K562 (cell line): Measurements from ENCODE around the gene RERE. TPM values are rescaled to one million over a fixed set of nuclear protein-coding genes. Genes with fewer than 3 reads are reported as not detected.
A peak's percentile ranks its signal among the peaks of the same experiment; 100 is the strongest.

Source experiments
- ATF1 ChIP-seq, 2 experiments: fragments of 450-650 bp in 1 of 2; IDR thresholded peaks; 2 replicates each; pipeline ENCODE4 v1.6.1; 2016; ENCODE audit warnings: missing compliant biosample characterization in 1 of 2, missing genetic modification characterization in 1 of 2
- BCOR ChIP-seq: fragments of 450-650 bp; IDR thresholded peaks from 2 replicates; pipeline ENCODE4 v1.6.1; 2016
- CREM ChIP-seq: IDR thresholded peaks from 2 replicates; pipeline ENCODE4 v1.6.1; 2014; ENCODE audit warnings: antibody characterized with exemption, low read depth
- ELF2 ChIP-seq: fragments of 250-450 bp; sonication (Bioruptor Pico); IDR thresholded peaks from 2 replicates; pipeline ENCODE4 v1.5.0; 2021; ENCODE audit warnings: mild to moderate bottlenecking
- FIP1L1 ChIP-seq: fragments of 200-400 bp; formaldehyde crosslinking; IDR thresholded peaks from 2 replicates; pipeline ENCODE4 v1.6.1; 2018; ENCODE audit warnings: mild to moderate bottlenecking, low read depth, low read length; ENCODE audit not compliant: poor library complexity, severe bottlenecking
- HDAC6 ChIP-seq: IDR thresholded peaks from 2 replicates; pipeline ENCODE4 v1.6.1; 2012; ENCODE audit warnings: low read depth, mild to moderate bottlenecking, control low read depth, inconsistent platforms, low read length, moderate library complexity
- HMG20B ChIP-seq: fragments of 250-450 bp; sonication (Bioruptor Pico); IDR thresholded peaks from 2 replicates; pipeline ENCODE4 v1.5.0; 2021; ENCODE audit warnings: mild to moderate bottlenecking
- NELFE ChIP-seq: IDR thresholded peaks from 2 replicates; pipeline ENCODE4 v1.6.1; 2011; ENCODE audit warnings: mild to moderate bottlenecking; ENCODE audit not compliant: insufficient read depth, insufficient read length
- NFE2L1 ChIP-seq: fragments of 450-650 bp; IDR thresholded peaks from 2 replicates; pipeline ENCODE4 v1.6.1; 2016; ENCODE audit warnings: missing genetic modification characterization, low read depth, mild to moderate bottlenecking, missing compliant biosample characterization, moderate library complexity, borderline replicate concordance
- NFYB ChIP-seq: IDR thresholded peaks from 2 replicates; pipeline ENCODE4 v1.6.1; 2011; ENCODE audit warnings: mild to moderate bottlenecking, moderate library complexity; ENCODE audit not compliant: insufficient read length; ENCODE audit errors: extremely low read depth
- NR4A1 ChIP-seq, 2 experiments: fragments of 250-450 bp in 1 of 2; fragments of 450-650 bp in 1 of 2; sonication (Bioruptor Pico) in 1 of 2; IDR thresholded peaks; 2 replicates each; pipeline versions ENCODE4 v1.4.0 to v1.6.1; 2016 to 2020; ENCODE audit warnings: mild to moderate bottlenecking in 2 of 2, missing compliant biosample characterization in 1 of 2, missing genetic modification characterization in 1 of 2, moderate library complexity in 1 of 2
- PCBP1 ChIP-seq: fragments of 200-400 bp; formaldehyde crosslinking; IDR thresholded peaks from 2 replicates; pipeline ENCODE4 v1.6.1; 2018; ENCODE audit warnings: mild to moderate bottlenecking, low read depth, low read length; ENCODE audit not compliant: poor library complexity, severe bottlenecking
- RBBP5 ChIP-seq: fragments of 200-600 bp; sonication (generic); IDR thresholded peaks from 2 replicates; pipeline ENCODE4 v1.6.1; 2012; ENCODE audit warnings: borderline replicate concordance, mild to moderate bottlenecking, low read length, control low read depth, inconsistent platforms; ENCODE audit not compliant: insufficient read depth, poor library complexity, severe bottlenecking
- RNF2 ChIP-seq: sonication (generic); IDR thresholded peaks from 2 replicates; pipeline ENCODE4 v1.6.1; 2016
- SMARCA5 ChIP-seq: fragments of 450-650 bp; IDR thresholded peaks from 2 replicates; pipeline ENCODE4 v1.6.1; 2016
- SP1 ChIP-seq: sonication (generic); formaldehyde crosslinking; IDR thresholded peaks from 2 replicates; pipeline ENCODE4 v1.8.1; 2022; ENCODE audit warnings: mild to moderate bottlenecking, missing genetic modification reagents
- TBL1XR1 ChIP-seq, 2 experiments: IDR thresholded peaks; 2 replicates each; pipeline ENCODE4 v1.6.1; 2012; ENCODE audit warnings: improper control_type of control experiment in 2 of 2, low read length in 2 of 2, mild to moderate bottlenecking in 1 of 2
- TBP ChIP-seq: optimal IDR thresholded peaks from 2 replicates; pipeline ENCODE3; 2011; ENCODE audit warnings: low read depth, low read length, improper control_type of control experiment
- ZEB2 ChIP-seq: fragments of 450-650 bp; IDR thresholded peaks from 2 replicates; pipeline ENCODE4 v1.6.1; 2016
- ZNF140 ChIP-seq: fragments of 250-450 bp; sonication (Bioruptor Pico); IDR thresholded peaks from 2 replicates; pipeline ENCODE4 v1.8.0; 2021; ENCODE audit warnings: moderate library complexity, mild to moderate bottlenecking, inconsistent platforms
- ZNF143 ChIP-seq: sonication (generic); formaldehyde crosslinking; IDR thresholded peaks from 2 replicates; pipeline ENCODE4 v1.9.0; 2022; ENCODE audit warnings: mild to moderate bottlenecking, missing genetic modification reagents
- ZNF551 ChIP-seq: fragments of 250-450 bp; sonication (Bioruptor Pico); IDR thresholded peaks from 2 replicates; pipeline ENCODE4 v1.5.0; 2021; ENCODE audit warnings: mild to moderate bottlenecking, moderate library complexity
- ZNF764 ChIP-seq: fragments of 250-450 bp; sonication (Bioruptor Pico); IDR thresholded peaks from 2 replicates; pipeline ENCODE4 v1.4.0; 2020; ENCODE audit warnings: low read depth, mild to moderate bottlenecking, moderate library complexity
- ZZZ3 ChIP-seq: fragments of 450-650 bp; IDR thresholded peaks from 2 replicates; pipeline ENCODE4 v1.6.1; 2016; ENCODE audit warnings: antibody characterized with exemption, mild to moderate bottlenecking, moderate library complexity
- polyA plus RNA-seq, 8 experiments: library from polyadenylated mRNA; depleted of rRNA in 4 of 8; stranded (reverse) in 5 of 8; unstranded in 3 of 8; fragments of >200 nt; fragmentation: Nextera tagmentation in 2 of 8; fragmentation: Illumina TruSeq in 1 of 8; extraction: Ambion mirVana in 2 of 8; extraction: Trizol in 1 of 8; gene quantifications; 2 replicates each; pipeline versions ENCODE4 v1.2.1 to v1.2.3, GENCODE V29; 2011 to 2014; ENCODE audit warnings: inconsistent platforms in 1 of 8, missing spikeins in 1 of 8
- total RNA-seq, 7 experiments: library from RNA; depleted of rRNA in 6 of 7; stranded (reverse); fragments of >200 nt in 6 of 7; fragmentation: Illumina TruSeq in 2 of 7; extraction: Trizol in 2 of 7; gene quantifications; 2 replicates each; pipeline versions ENCODE4 v1.2.1 to v1.2.3, GENCODE V29; 2011 to 2021; ENCODE audit warnings: low replicate concordance in 1 of 7
- TF ChIP-seq, protein P1 (sequence below): fragments of 250-450 bp; sonication (Bioruptor Pico); IDR thresholded peaks from 2 replicates; pipeline ENCODE4 v1.5.0; 2021
- TF ChIP-seq, protein P2 (sequence below): conservative IDR thresholded peaks from 2 replicates; pipeline ENCODE4 v1.6.1; 2011; ENCODE audit warnings: low read depth, mild to moderate bottlenecking, low read length; ENCODE audit not compliant: control insufficient read depth

Gene RERE
- total and polyA plus RNA-seq, 9 of the 15 experiments (the other 6 are each of a cell fraction or from before 2014, with no cell fraction given), result 3.0 to 51.5 (median 13.4) TPM

DNA sequence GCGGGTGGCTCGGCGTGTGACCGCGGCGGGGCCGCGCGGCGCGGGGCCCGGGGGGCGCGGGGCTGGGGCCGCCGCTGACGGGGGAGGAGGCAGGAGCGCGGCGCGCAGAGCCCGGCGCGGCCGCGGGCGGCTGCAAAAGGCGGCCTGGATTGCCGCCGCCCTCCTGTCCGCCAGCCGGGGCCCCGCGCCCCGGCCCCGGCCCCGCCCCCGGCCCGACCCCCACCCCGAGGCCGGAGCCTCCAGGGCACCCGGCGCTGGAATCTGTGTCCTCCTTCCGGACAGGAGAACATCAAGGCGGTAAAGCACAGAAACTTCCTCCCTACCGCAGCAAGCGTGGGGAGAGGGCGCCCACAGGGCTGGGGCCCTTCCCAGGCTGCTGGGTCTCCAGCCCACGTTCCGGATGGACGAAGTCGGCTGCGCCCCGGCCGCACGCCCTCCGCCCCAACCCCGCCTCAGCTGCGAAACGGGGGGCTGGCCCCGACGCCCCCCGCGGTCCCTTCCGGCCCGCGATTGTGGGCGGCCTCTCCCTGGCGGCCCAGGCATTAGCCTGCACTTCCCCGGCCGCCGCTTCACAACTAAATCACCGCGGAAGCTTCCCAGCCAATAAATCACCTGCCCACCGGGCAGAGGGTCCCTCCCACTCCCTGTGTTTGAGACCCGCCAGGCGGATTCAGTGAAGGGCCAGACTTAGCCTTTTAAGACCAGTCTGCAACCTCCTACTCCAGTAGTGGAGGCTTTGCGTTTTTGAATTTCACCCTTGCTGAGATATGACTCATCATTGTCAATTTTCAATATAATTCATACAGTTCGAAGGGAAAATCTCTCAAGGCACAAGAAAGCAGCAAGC is 393.5 kb downstream of the RERE start (continued):
- TF ChIP-seq TBP, result no peak
- TF ChIP-seq ZNF140, result no peak
- TF ChIP-seq ELF2 (CRISPR knock-in tag), result 0 out of 2 replicates have a peak, but pooled peaks have one; percentile 56
- TF ChIP-seq ATF1 (CRISPR knock-in tag; IDR thresholded peaks at IDR 0.05), result no peak
- no peak for TF ChIP-seq ATF1 (tag; IDR thresholded peaks at IDR 0.05)
- peak; percentile 22; the same call in 1 of the 2 replicates for TF ChIP-seq CREM
- TF ChIP-seq HMG20B, result no peak
- no peak for TF ChIP-seq RNF2
- no peak for TF ChIP-seq ZEB2
- TF ChIP-seq ZZZ3, result no peak
- no peak for TF ChIP-seq NFE2L1 (tag)
- no peak for TF ChIP-seq NFYB
- TF ChIP-seq RBBP5, result peak; percentile 8
- TF ChIP-seq BCOR, result 0 out of 2 replicates have a peak, but pooled peaks have one; percentile 6
- no peak for TF ChIP-seq ZNF551 (CRISPR knock-in tag)
- TF ChIP-seq HDAC6, result no peak
- TF ChIP-seq, protein P1, sequence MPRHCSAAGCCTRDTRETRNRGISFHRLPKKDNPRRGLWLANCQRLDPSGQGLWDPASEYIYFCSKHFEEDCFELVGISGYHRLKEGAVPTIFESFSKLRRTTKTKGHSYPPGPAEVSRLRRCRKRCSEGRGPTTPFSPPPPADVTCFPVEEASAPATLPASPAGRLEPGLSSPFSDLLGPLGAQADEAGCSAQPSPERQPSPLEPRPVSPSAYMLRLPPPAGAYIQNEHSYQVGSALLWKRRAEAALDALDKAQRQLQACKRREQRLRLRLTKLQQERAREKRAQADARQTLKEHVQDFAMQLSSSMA (CRISPR knock-in tag), result no peak
- TF ChIP-seq FIP1L1, result no peak
- TF ChIP-seq SP1 (CRISPR knock-in tag), result peak; percentile 50; the same call in 1 of the 2 replicates
- 0 out of 2 replicates have a peak, but pooled peaks have one; percentile 14 for TF ChIP-seq ZNF143
- TF ChIP-seq PCBP1, result no peak
- TF ChIP-seq SMARCA5, result no peak
- TF ChIP-seq NELFE, result no peak
- no peak for TF ChIP-seq ZNF764 (CRISPR knock-in tag)
- no peak for TF ChIP-seq TBL1XR1 (IDR thresholded peaks at IDR 0.05; ENCODE audit: low read length in 2 of 2)
- TF ChIP-seq, protein P2, sequence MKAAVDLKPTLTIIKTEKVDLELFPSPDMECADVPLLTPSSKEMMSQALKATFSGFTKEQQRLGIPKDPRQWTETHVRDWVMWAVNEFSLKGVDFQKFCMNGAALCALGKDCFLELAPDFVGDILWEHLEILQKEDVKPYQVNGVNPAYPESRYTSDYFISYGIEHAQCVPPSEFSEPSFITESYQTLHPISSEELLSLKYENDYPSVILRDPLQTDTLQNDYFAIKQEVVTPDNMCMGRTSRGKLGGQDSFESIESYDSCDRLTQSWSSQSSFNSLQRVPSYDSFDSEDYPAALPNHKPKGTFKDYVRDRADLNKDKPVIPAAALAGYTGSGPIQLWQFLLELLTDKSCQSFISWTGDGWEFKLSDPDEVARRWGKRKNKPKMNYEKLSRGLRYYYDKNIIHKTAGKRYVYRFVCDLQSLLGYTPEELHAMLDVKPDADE, result 0 out of 2 replicates have a peak, but pooled peaks have one; percentile 14
- no peak for TF ChIP-seq NR4A1 (CRISPR knock-in tag; IDR thresholded peaks at IDR 0.05)
- no peak for TF ChIP-seq NR4A1 (tag; IDR thresholded peaks at IDR 0.05)
